HCT116 (cell line): ENCODE measurements around the gene PCDH9.

ENCODE experiments used
- CEBPB ChIP-seq: IDR thresholded peaks from 2 replicates; pipeline ENCODE4 v1.6.1; 2012; ENCODE audit warnings: low read depth
- CTCF ChIP-seq, 3 experiments: fragments of 200-600 bp in 1 of 3; sonication (generic) in 1 of 3; IDR thresholded peaks in 2 of 3; conservative IDR thresholded peaks in 1 of 3; 2 replicates each; pipeline ENCODE4 v1.5.1; 2012 to 2017; ENCODE audit warnings: low read depth in 2 of 3, low read length in 2 of 3, antibody characterized with exemption in 1 of 3, borderline replicate concordance in 1 of 3, control low read depth in 1 of 3, mild to moderate bottlenecking in 1 of 3, mixed read lengths in 1 of 3, mixed run types in 1 of 3, moderate library complexity in 1 of 3; ENCODE audit not compliant: insufficient read depth in 1 of 3
- EZH2 ChIP-seq: fragments of 200-600 bp; sonication (generic); IDR thresholded peaks from 2 replicates; pipeline ENCODE4 v1.6.1; 2017; ENCODE audit warnings: antibody characterized with exemption, mixed run types
- MAX ChIP-seq: IDR thresholded peaks from 2 replicates; pipeline ENCODE4 v1.6.1; 2012
- POLR2A ChIP-seq: IDR thresholded peaks from 2 replicates; pipeline ENCODE4 v1.7.0; 2011; ENCODE audit warnings: borderline replicate concordance; ENCODE audit not compliant: insufficient read depth, insufficient read length; ENCODE audit errors: extremely low read depth
- TCF7L2 ChIP-seq: IDR thresholded peaks from 2 replicates; pipeline ENCODE4 v1.7.0; 2011; ENCODE audit warnings: borderline replicate concordance, inconsistent platforms; ENCODE audit not compliant: insufficient read depth, insufficient read length; ENCODE audit errors: extremely low read depth
- ZBTB33 ChIP-seq: IDR thresholded peaks from 2 replicates; pipeline ENCODE4 v1.6.1; 2011; ENCODE audit warnings: mild to moderate bottlenecking, low read length, moderate library complexity; ENCODE audit not compliant: insufficient replicate concordance; ENCODE audit errors: extremely low read depth
- ZFX ChIP-seq: fragments of 450-650 bp; IDR thresholded peaks from 2 replicates; pipeline ENCODE4 v1.6.1; 2017

DNA sequence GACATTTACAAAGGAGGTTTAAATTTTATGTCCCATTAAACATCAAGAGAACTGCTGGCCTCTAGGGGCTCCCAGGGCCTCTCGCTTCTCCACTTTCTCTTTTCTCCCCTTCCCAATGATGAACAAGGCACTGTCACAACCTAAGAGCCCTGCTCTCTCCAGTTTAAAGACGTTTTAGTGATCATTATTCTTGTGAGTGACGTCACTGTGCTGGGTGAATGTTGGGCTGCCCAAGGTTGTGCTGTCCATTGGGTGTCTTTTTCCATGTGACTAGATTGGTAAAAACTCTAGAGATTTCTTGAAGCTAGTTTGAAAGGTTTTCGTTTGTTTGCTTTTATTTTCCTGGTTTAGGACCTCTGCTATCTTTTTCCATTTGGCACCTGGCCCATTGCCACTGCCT lies 602.6 kb downstream of the PCDH9 start:
- TF ChIP-seq TCF7L2 (no peak), CTCF (IDR thresholded peaks at IDR 0.05 in 2 of 3, conservative IDR thresholded peaks at IDR 0.05 in 1 of 3; ENCODE audit: borderline replicate concordance in 1 of 3, insufficient read depth in 1 of 3, low read depth in 2 of 3, low read length in 2 of 3) (0 out of 6 replicates have a peak, but pooled peaks of 1 of the 3 experiments have one; percentile 5), CEBPB (no peak), ZFX (no peak), POLR2A (no peak), EZH2 (no peak), ZBTB33 (no peak), MAX (no peak)
